IPS-15b (cell line): ENCODE data around the gene HNRNPDL.
A peak's percentile ranks its signal among the peaks of the same experiment; 100 is the strongest.

Source experiments
- H3K27me3 ChIP-seq: one replicate; pipeline ENCODE4 v1.6.1; 2013; ENCODE audit warnings: low read length; ENCODE audit not compliant: control insufficient read depth, insufficient read depth
- H3K36me3 ChIP-seq: one replicate; pipeline ENCODE4 v1.6.1; 2013; ENCODE audit warnings: low read length; ENCODE audit not compliant: control insufficient read depth, insufficient read depth
- H3K4me1 ChIP-seq: one replicate; pipeline ENCODE4 v1.6.1; 2013; ENCODE audit warnings: mild to moderate bottlenecking, low read length; ENCODE audit not compliant: control insufficient read depth, insufficient read depth
- H3K4me3 ChIP-seq: one replicate; pipeline ENCODE4 v1.5.1; 2013; ENCODE audit warnings: low read depth, low read length
- H3K9ac ChIP-seq: one replicate; pipeline ENCODE4 v1.6.1; 2013; ENCODE audit warnings: low read depth, mild to moderate bottlenecking, low read length
- H3K9me3 ChIP-seq: one replicate; pipeline ENCODE4 v1.6.1; 2013; ENCODE audit warnings: mild to moderate bottlenecking, low read length; ENCODE audit not compliant: control insufficient read depth, insufficient read depth

Gene HNRNPDL

GRCh38 chr4:82380831-82381230, 49.4 kb downstream of the HNRNPDL start:
- no peak overlapping the region for H3K4me3 ChIP-seq
- no peaks in the 10 kb centered on the region for H3K36me3 ChIP-seq
- no peaks in the 10 kb centered on the region for H3K27me3 ChIP-seq
- H3K4me1 ChIP-seq = peaks cover 2% of the 10 kb centered on the region
- no peak overlapping the region for H3K9ac ChIP-seq
- H3K9me3 ChIP-seq = no peaks in the 10 kb centered on the region

GRCh38 chr4:82380344-82380743, 49.9 kb downstream of the HNRNPDL start:
- Histone ChIP-seq H3K9ac (no peak overlapping the region), H3K4me3 (no peak overlapping the region), H3K9me3 (no peaks in the 10 kb centered on the region), H3K4me1 (peaks cover 5% of the 10 kb centered on the region), H3K27me3 (no peaks in the 10 kb centered on the region), H3K36me3 (no peaks in the 10 kb centered on the region)

- Histone ChIP-seq H3K9ac (no peak overlapping the region), H3K36me3 (no peaks in the 10 kb centered on the region), H3K4me1 (peaks cover 5% of the 10 kb centered on the region), H3K27me3 (no peaks in the 10 kb centered on the region), H3K4me3 (peak overlapping the region; percentile 86), H3K9me3 (no peaks in the 10 kb centered on the region)
Measured at GRCh38 chr4:82376109-82376508, 54.2 kb downstream of the HNRNPDL start.

- Histone ChIP-seq H3K36me3 (no peaks in the 10 kb centered on the region), H3K9me3 (no peaks in the 10 kb centered on the region), H3K4me3 (peak within 1 kb of the TSS; percentile 86), H3K9ac (peak within 1 kb of the TSS; percentile 98), H3K27me3 (no peaks in the 10 kb centered on the region), H3K4me1 (peaks cover 10% of the 10 kb centered on the region)
Measured at GRCh38 chr4:82373816-82374625, 56.2 kb downstream of the HNRNPDL start, which contains the start of gene HNRNPD. HNRNPD (minus strand) TSS chr4:82373991; CDS start chr4:82373678, 313 bp downstream.

- Histone ChIP-seq H3K36me3 (no peaks in the 10 kb centered on the region), H3K9me3 (no peaks in the 10 kb centered on the region)
Measured at GRCh38 chr4:82373486-82373815, 56.8 kb downstream of the HNRNPDL start.

More at GRCh38 chr4:82373486-82373815, 56.8 kb downstream of the HNRNPDL start:
- peak overlapping the region; percentile 86 for H3K4me3 ChIP-seq
- H3K4me1 ChIP-seq = peaks cover 10% of the 10 kb centered on the region
- H3K9ac ChIP-seq = peak overlapping the region; percentile 98
- no peaks in the 10 kb centered on the region for H3K27me3 ChIP-seq
